IPS-20b (cell line): ENCODE measurements around the gene ASPA.

Experiments used
- H3K27ac ChIP-seq: one replicate; pipeline ENCODE4 v1.5.1; 2013; ENCODE audit warnings: low read length
- H3K27me3 ChIP-seq: 2 replicates; pipeline ENCODE4 v1.6.1; 2013; ENCODE audit warnings: mild to moderate bottlenecking, low read length, inconsistent platforms; ENCODE audit not compliant: insufficient read depth
- H3K36me3 ChIP-seq: 2 replicates; pipeline ENCODE4 v1.6.1; 2013; ENCODE audit warnings: low read depth, mild to moderate bottlenecking, inconsistent platforms, low read length, moderate library complexity; ENCODE audit not compliant: insufficient read depth
- H3K4me1 ChIP-seq: 2 replicates; pipeline ENCODE4 v1.6.1; 2013; ENCODE audit warnings: mild to moderate bottlenecking, control low read depth, inconsistent platforms, low read length, moderate library complexity; ENCODE audit not compliant: insufficient read depth
- H3K4me3 ChIP-seq: 2 replicates; pipeline ENCODE4 v1.5.1; 2013; ENCODE audit warnings: mild to moderate bottlenecking, low read length, inconsistent platforms
- H3K9ac ChIP-seq: 2 replicates; pipeline ENCODE4 v1.6.1; 2013; ENCODE audit warnings: low read depth, mild to moderate bottlenecking, inconsistent platforms, low read length, moderate library complexity
- H3K9me3 ChIP-seq: 2 replicates; pipeline ENCODE4 v1.6.1; 2013; ENCODE audit warnings: mild to moderate bottlenecking, low read depth, low read length, inconsistent platforms; ENCODE audit not compliant: insufficient read depth

Gene ASPA

GRCh38 chr17:3536716-3537115 is 60.9 kb downstream of the ASPA start:
- no peaks in the 10 kb centered on the region for H3K9me3 ChIP-seq
- H3K4me3 ChIP-seq: no peak overlapping the region
- H3K27ac ChIP-seq: no peak overlapping the region
- H3K27me3 ChIP-seq: no peaks in the 10 kb centered on the region
- no peaks in the 10 kb centered on the region for H3K4me1 ChIP-seq
- H3K36me3 ChIP-seq: no peaks in the 10 kb centered on the region
- H3K9ac ChIP-seq: no peak overlapping the region

GRCh38 chr17:3539881-3540540 is 64.2 kb downstream of the ASPA start:
- H3K4me3 ChIP-seq: no peak overlapping the region
- H3K4me1 ChIP-seq: no peaks in the 10 kb centered on the region
- no peaks in the 10 kb centered on the region for H3K27me3 ChIP-seq
- H3K9me3 ChIP-seq: no peaks in the 10 kb centered on the region
- H3K9ac ChIP-seq: no peak overlapping the region
- H3K36me3 ChIP-seq: no peaks in the 10 kb centered on the region
- H3K27ac ChIP-seq: no peak overlapping the region

GRCh38 chr17:3542410-3543088 is 66.8 kb downstream of the ASPA start:
- no peaks in the 10 kb centered on the region for H3K4me1 ChIP-seq

GRCh38 chr17:3543453-3543852 is 67.7 kb downstream of the ASPA start:
- H3K9me3 ChIP-seq: no peaks in the 10 kb centered on the region
- no peaks in the 10 kb centered on the region for H3K36me3 ChIP-seq
- H3K9ac ChIP-seq: no peak overlapping the region
- no peak overlapping the region for H3K4me3 ChIP-seq
- no peak overlapping the region for H3K27ac ChIP-seq
- H3K27me3 ChIP-seq: no peaks in the 10 kb centered on the region
- no peaks in the 10 kb centered on the region for H3K4me1 ChIP-seq

More at GRCh38 chr17:3542410-3543088, 66.8 kb downstream of the ASPA start:
- H3K4me3 ChIP-seq: no peak overlapping the region
- no peaks in the 10 kb centered on the region for H3K9me3 ChIP-seq
- no peaks in the 10 kb centered on the region for H3K27me3 ChIP-seq
- H3K27ac ChIP-seq: no peak overlapping the region
- H3K9ac ChIP-seq: no peak overlapping the region
- H3K36me3 ChIP-seq: no peaks in the 10 kb centered on the region

- H3K27me3 ChIP-seq: no peaks in the 10 kb centered on the region
- no peak overlapping the region for H3K4me3 ChIP-seq
- H3K9me3 ChIP-seq: no peaks in the 10 kb centered on the region
- H3K4me1 ChIP-seq: no peaks in the 10 kb centered on the region
- H3K27ac ChIP-seq: no peak overlapping the region
- no peaks in the 10 kb centered on the region for H3K36me3 ChIP-seq
- H3K9ac ChIP-seq: no peak overlapping the region
Observed at GRCh38 chr17:3544365-3544764, 68.6 kb downstream of the ASPA start.

- Histone ChIP-seq H3K4me3 (no peak overlapping the region), H3K9me3 (no peaks in the 10 kb centered on the region), H3K27me3 (no peaks in the 10 kb centered on the region), H3K4me1 (no peaks in the 10 kb centered on the region), H3K9ac (no peak overlapping the region), H3K27ac (no peak overlapping the region), H3K36me3 (no peaks in the 10 kb centered on the region)
Observed at GRCh38 chr17:3545151-3545550, 69.4 kb downstream of the ASPA start.

GRCh38 chr17:3546521-3546920 is 70.7 kb downstream of the ASPA start:
- Histone ChIP-seq H3K27ac (no peak overlapping the region), H3K27me3 (no peaks in the 10 kb centered on the region)

GRCh38 chr17:3546997-3547396 is 71.2 kb downstream of the ASPA start:
- no peak overlapping the region for H3K27ac ChIP-seq

More at GRCh38 chr17:3546521-3546920, 70.7 kb downstream of the ASPA start:
- H3K36me3 ChIP-seq: no peaks in the 10 kb centered on the region
- no peak overlapping the region for H3K9ac ChIP-seq
- no peaks in the 10 kb centered on the region for H3K4me1 ChIP-seq
- H3K4me3 ChIP-seq: no peak overlapping the region
- H3K9me3 ChIP-seq: no peaks in the 10 kb centered on the region

GRCh38 chr17:3547628-3548027 is 71.8 kb downstream of the ASPA start:
- Histone ChIP-seq H3K27ac (no peak overlapping the region), H3K36me3 (no peaks in the 10 kb centered on the region), H3K4me1 (no peaks in the 10 kb centered on the region), H3K27me3 (no peaks in the 10 kb centered on the region), H3K9me3 (no peaks in the 10 kb centered on the region), H3K9ac (no peak overlapping the region), H3K4me3 (no peak overlapping the region)

More at GRCh38 chr17:3546997-3547396, 71.2 kb downstream of the ASPA start:
- no peak overlapping the region for H3K9ac ChIP-seq
- H3K27me3 ChIP-seq: no peaks in the 10 kb centered on the region
- no peaks in the 10 kb centered on the region for H3K36me3 ChIP-seq
- H3K4me1 ChIP-seq: no peaks in the 10 kb centered on the region
- H3K9me3 ChIP-seq: no peaks in the 10 kb centered on the region
- H3K4me3 ChIP-seq: no peak overlapping the region

- no peaks in the 10 kb centered on the region for H3K4me1 ChIP-seq
- H3K36me3 ChIP-seq: no peaks in the 10 kb centered on the region
- no peak overlapping the region for H3K27ac ChIP-seq
- no peak overlapping the region for H3K9ac ChIP-seq
- no peak overlapping the region for H3K4me3 ChIP-seq
- no peaks in the 10 kb centered on the region for H3K9me3 ChIP-seq
- H3K27me3 ChIP-seq: no peaks in the 10 kb centered on the region
Observed at GRCh38 chr17:3549610-3550162, 73.9 kb downstream of the ASPA start.

GRCh38 chr17:3551189-3551588 is 75.4 kb downstream of the ASPA start:
- Histone ChIP-seq H3K9ac (no peak overlapping the region), H3K4me1 (no peaks in the 10 kb centered on the region), H3K9me3 (no peaks in the 10 kb centered on the region), H3K27me3 (no peaks in the 10 kb centered on the region), H3K36me3 (no peaks in the 10 kb centered on the region), H3K4me3 (no peak overlapping the region), H3K27ac (no peak overlapping the region)

GRCh38 chr17:3552916-3553315 is 77.1 kb downstream of the ASPA start:
- H3K4me1 ChIP-seq: no peaks in the 10 kb centered on the region
- no peaks in the 10 kb centered on the region for H3K27me3 ChIP-seq
- no peak overlapping the region for H3K27ac ChIP-seq
- H3K9me3 ChIP-seq: no peaks in the 10 kb centered on the region
- H3K36me3 ChIP-seq: no peaks in the 10 kb centered on the region
- no peak overlapping the region for H3K4me3 ChIP-seq
- H3K9ac ChIP-seq: no peak overlapping the region
